Measurements from ENCODE around the gene ASB11. TPM values are rescaled to one million over a fixed set of nuclear protein-coding genes. Genes with fewer than 3 reads are reported as not detected.

Gene ASB11
- total RNA-seq (not detected), total RNA-seq (0 to 0.13 (median 0) reads per million in 29 experiments)
- total RNA-seq (2013), result not detected

- no peak within 1 kb of the TSS for H3K4me3 Mint-ChIP-seq
- no CpG with 5 or more reads among the region's 3 CpGs for whole genome bisulfite sequencing (ENCODE audit: insufficient coverage)
- H3K27me3 Mint-ChIP-seq, result no peaks in the 10 kb centered on the region
- Histone ChIP-seq H3K4me3 (ENCODE audit: control insufficient read depth in 1 of 2, extremely low read depth in 1 of 2, low read length in 1 of 2) (no peak within 1 kb of the TSS), H3K36me3 (ENCODE audit: control insufficient read depth in 2 of 2, extremely low read depth in 1 of 2, insufficient read depth in 1 of 2, low read length in 1 of 2) (no peaks in the 10 kb centered on the region), H3K27ac (ENCODE audit: low read length) (no peak within 1 kb of the TSS), H3K9me3 (no peaks in the 10 kb centered on the region), H3K27me3 (replicated peaks in 1 of 2; ENCODE audit: control insufficient read depth in 2 of 2, extremely low read depth in 1 of 2, insufficient read depth in 2 of 2, low read length in 1 of 2) (no peaks in the 10 kb centered on the region), H3K4me1 (ENCODE audit: control insufficient read depth in 1 of 2, extremely low read depth in 1 of 2, insufficient read depth in 2 of 2, low read length in 2 of 2) (no peaks in the 10 kb centered on the region)
- H3K4me1 Mint-ChIP-seq, result no peaks in the 10 kb centered on the region
- POLR2A ChIA-PET, result no interaction called here
- H3K36me3 Mint-ChIP-seq, result peaks cover 16% of the 10 kb centered on the region
- DNase-seq (no peak), ATAC-seq (replicated peaks in 1 of 4) (no peak)
- no peak within 1 kb of the TSS for H3K27ac Mint-ChIP-seq
- no peaks in the 10 kb centered on the region for H3K9me3 Mint-ChIP-seq
- CTCF ChIA-PET, result no interaction called here
Measured at GRCh38 chrX:15315509-15315908, at the start of gene ASB11. TSS of gene ASB11 (minus strand) at chrX:15315640. CDS start at chrX:15315605, 35 bp downstream.

- Mint-ChIP-seq H3K27ac (no peak overlapping the region), H3K4me3 (no peak overlapping the region), H3K36me3 (no peaks in the 10 kb centered on the region), H3K4me1 (no peaks in the 10 kb centered on the region), H3K27me3 (peaks cover 0 to 38% of the 10 kb centered on the region in 2 donors), H3K9me3 (no peaks in the 10 kb centered on the region)
- ChIA-PET POLR2A (interaction anchor here in 1 of 2 donors (0.6 to 0.7 kb wide), 3 partner anchors 30 to 1379 kb away, joined by 4 to 6 read pairs (median 6); no protein-coding TSS in a partner anchor), CTCF (no interaction called here)
- H3K27ac ChIP-seq (ENCODE audit: low read length), result no peak overlapping the region
- H3K4me1 ChIP-seq (ENCODE audit: control insufficient read depth in 1 of 2, extremely low read depth in 1 of 2, insufficient read depth in 2 of 2, low read length in 2 of 2), result no peaks in the 10 kb centered on the region
- ATAC-seq (replicated peaks in 1 of 4) (no peak), DNase-seq (no peak)
- no peaks in the 10 kb centered on the region for H3K9me3 ChIP-seq
- H3K36me3 ChIP-seq (ENCODE audit: control insufficient read depth in 2 of 2, extremely low read depth in 1 of 2, insufficient read depth in 1 of 2, low read length in 1 of 2), result no peaks in the 10 kb centered on the region
- WGBS (ENCODE audit: insufficient coverage), result 60% methylated on average over 1 of the region's 2 CpGs
- H3K27me3 ChIP-seq (replicated peaks in 1 of 2; ENCODE audit: control insufficient read depth in 2 of 2, extremely low read depth in 1 of 2, insufficient read depth in 2 of 2, low read length in 1 of 2), result no peaks in the 10 kb centered on the region
- no peak overlapping the region for H3K4me3 ChIP-seq (ENCODE audit: control insufficient read depth in 1 of 2, extremely low read depth in 1 of 2, low read length in 1 of 2)
Measured at GRCh38 chrX:15359701-15360100, 44.3 kb upstream of the ASB11 start.

- no peak overlapping the region for H3K27ac ChIP-seq (ENCODE audit: low read length)
- peaks cover 0 to 30% of the 10 kb centered on the region in 2 donors for H3K27me3 Mint-ChIP-seq
- H3K4me1 ChIP-seq (ENCODE audit: control insufficient read depth in 1 of 2, extremely low read depth in 1 of 2, insufficient read depth in 2 of 2, low read length in 2 of 2), result no peaks in the 10 kb centered on the region
- H3K27me3 ChIP-seq (replicated peaks in 1 of 2; ENCODE audit: control insufficient read depth in 2 of 2, extremely low read depth in 1 of 2, insufficient read depth in 2 of 2, low read length in 1 of 2), result no peaks in the 10 kb centered on the region
- H3K4me3 ChIP-seq (ENCODE audit: control insufficient read depth in 1 of 2, extremely low read depth in 1 of 2, low read length in 1 of 2), result no peak overlapping the region
- no peak overlapping the region for H3K27ac Mint-ChIP-seq
- no peaks in the 10 kb centered on the region for H3K9me3 ChIP-seq
- DNase-seq (no peak), ATAC-seq (replicated peaks in 1 of 4) (no peak)
- H3K9me3 Mint-ChIP-seq, result no peaks in the 10 kb centered on the region
- CTCF ChIA-PET, result no interaction called here
- POLR2A ChIA-PET, result no interaction called here
- H3K4me3 Mint-ChIP-seq, result no peak overlapping the region
- H3K36me3 ChIP-seq (ENCODE audit: control insufficient read depth in 2 of 2, extremely low read depth in 1 of 2, insufficient read depth in 1 of 2, low read length in 1 of 2), result no peaks in the 10 kb centered on the region
- no peaks in the 10 kb centered on the region for H3K4me1 Mint-ChIP-seq
- no peaks in the 10 kb centered on the region for H3K36me3 Mint-ChIP-seq
- no CpG with 5 or more reads among the region's 2 CpGs for WGBS (ENCODE audit: insufficient coverage)
Measured at GRCh38 chrX:15358533-15358932, 43.1 kb upstream of the ASB11 start.

GRCh38 chrX:15356444-15356843 is 41.0 kb upstream of the ASB11 start:
- ChIA-PET CTCF (interaction anchor here in 1 of 2 donors (0.5 kb wide), 1 partner anchor 1248 kb away, joined by 5 read pairs; no protein-coding TSS in a partner anchor), POLR2A (no interaction called here)
- ATAC-seq (replicated peaks in 1 of 4) (no peak), DNase-seq (no peak)
- no peaks in the 10 kb centered on the region for H3K4me1 ChIP-seq (ENCODE audit: control insufficient read depth in 1 of 2, extremely low read depth in 1 of 2, insufficient read depth in 2 of 2, low read length in 2 of 2)
- no peaks in the 10 kb centered on the region for H3K36me3 ChIP-seq (ENCODE audit: control insufficient read depth in 2 of 2, extremely low read depth in 1 of 2, insufficient read depth in 1 of 2, low read length in 1 of 2)
- no peaks in the 10 kb centered on the region for H3K9me3 ChIP-seq
- Mint-ChIP-seq H3K27ac (no peak overlapping the region), H3K4me1 (no peaks in the 10 kb centered on the region), H3K27me3 (peaks cover 0 to 27% of the 10 kb centered on the region in 2 donors), H3K4me3 (no peak overlapping the region), H3K36me3 (no peaks in the 10 kb centered on the region), H3K9me3 (no peaks in the 10 kb centered on the region)
- WGBS (ENCODE audit: insufficient coverage), result no CpG with 5 or more reads among the region's 1 CpG
- H3K4me3 ChIP-seq (ENCODE audit: control insufficient read depth in 1 of 2, extremely low read depth in 1 of 2, low read length in 1 of 2), result no peak overlapping the region
- no peaks in the 10 kb centered on the region for H3K27me3 ChIP-seq (replicated peaks in 1 of 2; ENCODE audit: control insufficient read depth in 2 of 2, extremely low read depth in 1 of 2, insufficient read depth in 2 of 2, low read length in 1 of 2)
- no peak overlapping the region for H3K27ac ChIP-seq (ENCODE audit: low read length)

- peaks cover 0 to 4% of the 10 kb centered on the region in 2 donors for H3K27me3 Mint-ChIP-seq
- 60% methylated on average over 2 of the region's 8 CpGs for WGBS (ENCODE audit: insufficient coverage)
- no peaks in the 10 kb centered on the region for H3K36me3 Mint-ChIP-seq
- POLR2A ChIA-PET, result interaction anchor here (0.6 to 0.7 kb wide), 4 partner anchors 101 to 1598 kb away, joined by 3 to 5 read pairs (median 4); no protein-coding TSS in a partner anchor
- H3K4me1 Mint-ChIP-seq, result no peaks in the 10 kb centered on the region
- Histone ChIP-seq H3K27me3 (replicated peaks in 1 of 2; ENCODE audit: control insufficient read depth in 2 of 2, extremely low read depth in 1 of 2, insufficient read depth in 2 of 2, low read length in 1 of 2) (no peaks in the 10 kb centered on the region), H3K9me3 (no peaks in the 10 kb centered on the region), H3K27ac (ENCODE audit: low read length) (no peak overlapping the region), H3K4me1 (ENCODE audit: control insufficient read depth in 1 of 2, extremely low read depth in 1 of 2, insufficient read depth in 2 of 2, low read length in 2 of 2) (no peaks in the 10 kb centered on the region), H3K36me3 (ENCODE audit: control insufficient read depth in 2 of 2, extremely low read depth in 1 of 2, insufficient read depth in 1 of 2, low read length in 1 of 2) (no peaks in the 10 kb centered on the region), H3K4me3 (ENCODE audit: control insufficient read depth in 1 of 2, extremely low read depth in 1 of 2, low read length in 1 of 2) (no peak overlapping the region)
- H3K4me3 Mint-ChIP-seq, result no peak overlapping the region
- CTCF ChIA-PET, result interaction anchor here (0.6 to 0.7 kb wide), 2 partner anchors 63 to 120 kb away, joined by 3 to 4 read pairs; no protein-coding TSS in a partner anchor
- H3K27ac Mint-ChIP-seq, result no peak overlapping the region
- H3K9me3 Mint-ChIP-seq, result no peaks in the 10 kb centered on the region
- DNase-seq (no peak), ATAC-seq (replicated peaks in 1 of 4) (no peak)
Measured at GRCh38 chrX:15350329-15350996, 35.0 kb upstream of the ASB11 start.

- Histone ChIP-seq H3K9me3 (no peaks in the 10 kb centered on the region), H3K36me3 (ENCODE audit: control insufficient read depth in 2 of 2, extremely low read depth in 1 of 2, insufficient read depth in 1 of 2, low read length in 1 of 2) (no peaks in the 10 kb centered on the region), H3K4me3 (ENCODE audit: control insufficient read depth in 1 of 2, extremely low read depth in 1 of 2, low read length in 1 of 2) (no peak overlapping the region), H3K27ac (ENCODE audit: low read length) (no peak overlapping the region), H3K27me3 (replicated peaks in 1 of 2; ENCODE audit: control insufficient read depth in 2 of 2, extremely low read depth in 1 of 2, insufficient read depth in 2 of 2, low read length in 1 of 2) (no peaks in the 10 kb centered on the region), H3K4me1 (ENCODE audit: control insufficient read depth in 1 of 2, extremely low read depth in 1 of 2, insufficient read depth in 2 of 2, low read length in 2 of 2) (no peaks in the 10 kb centered on the region)
- no peak overlapping the region for H3K4me3 Mint-ChIP-seq
- H3K9me3 Mint-ChIP-seq, result no peaks in the 10 kb centered on the region
- ChIA-PET CTCF (interaction anchor here in 1 of 2 donors (1.0 kb wide), 1 partner anchor 117 kb away, joined by 3 read pairs; no protein-coding TSS in a partner anchor), POLR2A (no interaction called here)
- no peaks in the 10 kb centered on the region for H3K4me1 Mint-ChIP-seq
- peaks cover 0 to 8% of the 10 kb centered on the region in 2 donors for H3K27me3 Mint-ChIP-seq
- WGBS (ENCODE audit: insufficient coverage), result 0% methylated on average over 1 of the region's 2 CpGs
- no peak overlapping the region for H3K27ac Mint-ChIP-seq
- peak in 1 of 4 experiments; percentile 47 for ATAC-seq (replicated peaks in 1 of 4)
- no peaks in the 10 kb centered on the region for H3K36me3 Mint-ChIP-seq
- DNase-seq, result peak in 7 of 35 experiments; percentile 1 to 52 (median 3)
Measured at GRCh38 chrX:15349046-15349445, 33.6 kb upstream of the ASB11 start.
